ENCODE results near the gene GNRH2. TPM values are rescaled to one million over a fixed set of nuclear protein-coding genes. Genes with fewer than 3 reads are reported as not detected.
"Not testable (repeated sequence)": the region's sequence is repeated elsewhere in the genome, so short reads cannot be mapped to it uniquely, and the experiment has no call there.

Gene GNRH2
- total RNA-seq, 4 donors from 2014 or later: 2.3 TPM; not detected in 3

DNA sequence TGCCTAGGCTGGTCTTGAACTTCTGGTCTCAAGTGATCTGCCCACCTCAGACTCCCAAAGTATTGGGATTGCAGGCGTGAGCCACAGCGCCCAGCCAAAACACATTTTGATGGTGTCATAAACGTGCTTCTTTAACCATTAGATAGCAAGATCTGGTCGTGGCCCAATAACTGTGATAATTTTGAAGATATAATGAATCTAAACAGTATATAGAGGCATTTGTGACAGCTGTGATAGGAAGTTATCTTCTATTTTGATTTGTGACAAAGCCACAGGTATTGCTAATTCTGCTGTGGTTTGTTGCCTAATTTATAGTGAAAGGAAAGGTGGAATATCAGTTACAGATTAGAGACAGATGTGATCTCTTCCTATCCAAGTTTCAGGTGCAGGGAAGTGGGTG lies 27.3 kb downstream of the GNRH2 start:
- Histone ChIP-seq H3K4me1 (no peaks in the 10 kb centered on the region), H3K36me3 (no peaks in the 10 kb centered on the region), H3K27ac (no peak overlapping the region), H3K27me3 (no peaks in the 10 kb centered on the region), H3K9me3 (no peaks in the 10 kb centered on the region), H3K4me3 (no peak overlapping the region)
- no peak for DNase-seq
- TF ChIP-seq, protein P1, sequence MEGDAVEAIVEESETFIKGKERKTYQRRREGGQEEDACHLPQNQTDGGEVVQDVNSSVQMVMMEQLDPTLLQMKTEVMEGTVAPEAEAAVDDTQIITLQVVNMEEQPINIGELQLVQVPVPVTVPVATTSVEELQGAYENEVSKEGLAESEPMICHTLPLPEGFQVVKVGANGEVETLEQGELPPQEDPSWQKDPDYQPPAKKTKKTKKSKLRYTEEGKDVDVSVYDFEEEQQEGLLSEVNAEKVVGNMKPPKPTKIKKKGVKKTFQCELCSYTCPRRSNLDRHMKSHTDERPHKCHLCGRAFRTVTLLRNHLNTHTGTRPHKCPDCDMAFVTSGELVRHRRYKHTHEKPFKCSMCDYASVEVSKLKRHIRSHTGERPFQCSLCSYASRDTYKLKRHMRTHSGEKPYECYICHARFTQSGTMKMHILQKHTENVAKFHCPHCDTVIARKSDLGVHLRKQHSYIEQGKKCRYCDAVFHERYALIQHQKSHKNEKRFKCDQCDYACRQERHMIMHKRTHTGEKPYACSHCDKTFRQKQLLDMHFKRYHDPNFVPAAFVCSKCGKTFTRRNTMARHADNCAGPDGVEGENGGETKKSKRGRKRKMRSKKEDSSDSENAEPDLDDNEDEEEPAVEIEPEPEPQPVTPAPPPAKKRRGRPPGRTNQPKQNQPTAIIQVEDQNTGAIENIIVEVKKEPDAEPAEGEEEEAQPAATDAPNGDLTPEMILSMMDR (IDR thresholded peaks at IDR 0.05): no peak
- TF ChIP-seq POLR2A (IDR thresholded peaks at IDR 0.05): no peak
- intact Hi-C loops (cut with DNase I; ENCODE audit: low total_unique reads): no loop called here

DNA sequence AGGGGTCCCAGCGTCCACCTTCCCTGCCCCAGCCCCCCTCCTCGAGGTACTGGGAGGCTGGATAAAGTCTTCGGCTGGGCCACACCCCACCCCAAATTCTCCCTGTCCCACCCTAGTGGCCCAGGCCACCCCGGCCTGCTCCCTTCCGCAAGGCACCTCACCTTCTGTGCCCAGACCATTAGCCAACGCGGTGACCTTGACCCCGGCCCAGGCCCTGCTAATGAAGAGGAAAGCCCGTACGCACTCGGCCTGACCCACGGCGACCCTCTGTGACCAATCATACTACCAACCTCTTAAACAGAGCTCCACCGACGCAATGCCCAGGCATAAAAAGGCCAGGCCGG lies 27.8 kb downstream of the GNRH2 start:
- Histone ChIP-seq H3K4me3 (peak overlapping the region; percentile 2 to 32), H3K27ac (no peak overlapping the region), H3K36me3 (no peaks in the 10 kb centered on the region), H3K9me3 (no peaks in the 10 kb centered on the region), H3K27me3 (no peaks in the 10 kb centered on the region), H3K4me1 (no peaks in the 10 kb centered on the region)
- intact Hi-C loops (cut with DNase I; ENCODE audit: low total_unique reads): no loop called here
- TF ChIP-seq, protein P1 (IDR thresholded peaks at IDR 0.05): no peak
- no peak for TF ChIP-seq POLR2A (IDR thresholded peaks at IDR 0.05)
- DNase-seq: no peak

DNA sequence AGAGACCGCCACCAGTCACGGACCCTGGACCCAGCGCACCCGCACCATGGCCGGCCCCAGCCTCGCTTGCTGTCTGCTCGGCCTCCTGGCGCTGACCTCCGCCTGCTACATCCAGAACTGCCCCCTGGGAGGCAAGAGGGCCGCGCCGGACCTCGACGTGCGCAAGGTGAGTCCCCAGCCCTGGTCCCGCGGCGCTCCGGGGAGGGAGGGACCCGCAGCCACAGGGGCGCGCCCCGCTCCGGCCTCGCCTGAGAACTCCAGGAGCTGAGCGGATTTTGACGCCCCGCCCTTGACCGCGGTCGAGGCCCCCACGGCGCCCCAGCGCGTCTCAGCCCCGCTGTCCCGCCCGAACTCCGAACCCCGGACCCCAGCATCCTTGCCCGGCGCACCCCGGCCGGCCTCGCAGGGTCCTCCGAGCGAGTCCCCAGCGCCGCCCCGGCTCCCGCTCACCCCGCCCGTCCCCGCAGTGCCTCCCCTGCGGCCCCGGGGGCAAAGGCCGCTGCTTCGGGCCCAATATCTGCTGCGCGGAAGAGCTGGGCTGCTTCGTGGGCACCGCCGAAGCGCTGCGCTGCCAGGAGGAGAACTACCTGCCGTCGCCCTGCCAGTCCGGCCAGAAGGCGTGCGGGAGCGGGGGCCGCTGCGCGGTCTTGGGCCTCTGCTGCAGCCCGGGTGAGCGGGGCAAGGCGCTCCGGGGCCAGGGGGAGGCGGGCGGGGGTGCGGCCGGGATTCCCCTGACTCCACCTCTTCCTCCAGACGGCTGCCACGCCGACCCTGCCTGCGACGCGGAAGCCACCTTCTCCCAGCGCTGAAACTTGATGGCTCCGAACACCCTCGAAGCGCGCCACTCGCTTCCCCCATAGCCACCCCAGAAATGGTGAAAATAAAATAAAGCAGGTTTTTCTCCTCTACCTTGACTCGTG lies 28.4 kb downstream of the GNRH2 start, which contains the start of gene OXT:
TSS of gene OXT (plus strand) at position 11 of the 920 bp plus-strand sequence. CDS start at position 47, 36 bp downstream.
- Histone ChIP-seq H3K27me3 (no peaks in the 10 kb centered on the region), H3K4me1 (no peaks in the 10 kb centered on the region), H3K4me3 (peak within 1 kb of the TSS; percentile 2 to 32), H3K27ac (peak within 1 kb of the TSS in 1 of 2 donors; percentile 12), H3K9me3 (no peaks in the 10 kb centered on the region), H3K36me3 (no peaks in the 10 kb centered on the region)
- intact Hi-C loops (cut with DNase I; ENCODE audit: low total_unique reads): no loop called here
- TF ChIP-seq, protein P1 (IDR thresholded peaks at IDR 0.05): no peak
- TF ChIP-seq POLR2A (IDR thresholded peaks at IDR 0.05): no peak
- DNase-seq: peak in 1 of 2 donors; percentile 42

DNA sequence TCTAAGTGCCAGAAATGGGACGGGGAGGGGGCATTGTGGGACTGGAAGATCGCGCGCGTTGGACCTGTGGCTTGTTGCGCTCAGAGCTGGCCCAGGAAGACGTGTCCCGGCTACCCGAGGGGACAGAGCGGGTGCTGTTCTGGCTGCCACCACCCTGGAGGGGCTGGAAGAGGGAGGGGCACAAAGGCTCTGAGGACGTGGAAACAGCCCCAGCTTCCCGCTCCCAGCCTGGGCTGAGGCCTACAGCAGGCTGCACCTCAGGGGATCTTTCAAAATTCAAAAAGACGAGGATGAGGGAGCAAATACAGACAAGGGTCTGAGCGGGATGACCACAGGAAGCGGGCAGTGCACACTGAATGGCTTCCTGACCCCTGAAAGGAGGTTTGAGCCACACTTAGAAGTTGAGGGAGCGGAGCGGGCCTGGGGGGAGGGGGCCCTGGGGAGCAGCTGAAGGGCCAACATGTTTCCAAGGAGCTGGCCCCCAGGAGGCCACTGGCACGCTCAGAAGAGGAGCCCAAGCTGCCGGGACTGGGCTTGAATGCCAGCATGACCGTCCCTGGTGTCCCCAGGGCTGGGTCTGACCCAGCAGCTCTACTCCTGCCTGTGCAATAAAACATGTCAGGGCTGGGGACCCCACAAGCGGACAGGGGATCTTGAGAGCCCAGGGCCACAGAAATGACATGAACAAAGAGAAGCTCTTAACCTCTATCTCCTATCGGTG lies 29.3 kb downstream of the GNRH2 start:
- Histone ChIP-seq H3K36me3 (no peaks in the 10 kb centered on the region), H3K4me3 (peak overlapping the region in 1 of 2 donors; percentile 32), H3K27me3 (no peaks in the 10 kb centered on the region), H3K4me1 (no peaks in the 10 kb centered on the region), H3K9me3 (no peaks in the 10 kb centered on the region), H3K27ac (no peak overlapping the region)
- intact Hi-C loops (cut with DNase I; ENCODE audit: low total_unique reads): no loop called here
- TF ChIP-seq POLR2A (IDR thresholded peaks at IDR 0.05): no peak
- TF ChIP-seq, protein P1 (IDR thresholded peaks at IDR 0.05): no peak
- DNase-seq: no peak

DNA sequence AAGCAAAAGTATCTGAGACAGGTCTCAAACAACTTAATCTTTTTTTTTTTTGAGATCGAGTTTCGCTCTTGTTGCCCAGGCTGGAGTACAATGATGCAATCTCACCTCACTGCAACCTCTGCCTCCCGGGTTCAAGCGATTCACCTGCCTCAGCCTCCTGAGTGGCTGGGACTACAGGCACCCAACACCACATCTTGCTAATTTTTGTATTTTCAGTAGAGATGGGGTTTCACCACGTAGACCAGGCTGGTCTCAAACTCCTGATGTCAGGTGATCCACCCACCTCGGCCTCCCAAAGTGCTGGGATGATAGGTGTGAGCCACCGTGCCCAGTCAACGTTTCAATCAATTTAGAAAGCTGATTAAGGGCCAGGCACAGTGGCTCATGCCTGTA lies 29.8 kb downstream of the GNRH2 start:
- DNase-seq; H3K4me1 ChIP-seq; H3K9me3 ChIP-seq; H3K27me3 ChIP-seq; H3K27ac ChIP-seq; H3K4me3 ChIP-seq; intact Hi-C loops (cut with DNase I; ENCODE audit: low total_unique reads); H3K36me3 ChIP-seq: not testable (repeated sequence)
